A673 (cell line): ENCODE data around the gene FAM234B. TPM values are rescaled to one million over a fixed set of nuclear protein-coding genes. Genes with fewer than 3 reads are reported as not detected.

Experiments used
- BruUV-seq: library from RNA; stranded (reverse); fragments of 400-500 nt; replicated peaks from 2 replicates; lab custom pipeline; 2021; lab: Mats Ljungman, UMichigan
- CTCF ChIA-PET: fragments of 300-600 bp; sonication (Branson Sonifier 250); formaldehyde crosslinking; loops from one replicate; lab custom pipeline; 2022; ENCODE audit warnings: antibody characterized with exemption; lab: Charles Lee
- POLR2A ChIA-PET: fragments of 300-600 bp; sonication (Branson Sonifier 250); formaldehyde crosslinking; loops from one replicate; lab custom pipeline; 2022; ENCODE audit warnings: antibody characterized with exemption; ENCODE audit not compliant: low non-redundant PET; lab: Charles Lee
- DNase-seq: peaks from one replicate; pipeline ENCODE4 v3.0.0-alpha.2; 2015; ENCODE audit warnings: low spot score
- H3K27ac ChIP-seq: fragments of 200-600 bp; sonication (generic); 2 replicates; pipeline ENCODE4 v1.5.1; 2016; ENCODE audit warnings: mixed run types, low read depth, mild to moderate bottlenecking, mixed read lengths, antibody characterized with exemption, low read length; ENCODE audit not compliant: poor library complexity, severe bottlenecking
- H3K27me3 ChIP-seq: fragments of 200-600 bp; sonication (generic); replicated peaks from 2 replicates; pipeline ENCODE4 v1.6.1; 2017; ENCODE audit warnings: mixed run types, low read depth, mild to moderate bottlenecking, mixed read lengths, antibody characterized with exemption, low read length; ENCODE audit not compliant: insufficient read depth, poor library complexity
- H3K36me3 ChIP-seq: fragments of 200-600 bp; sonication (generic); 2 replicates; pipeline ENCODE4 v1.6.1; 2016; ENCODE audit warnings: mixed run types, mild to moderate bottlenecking, mixed read lengths, antibody characterized with exemption, low read length; ENCODE audit not compliant: insufficient read depth, poor library complexity, severe bottlenecking
- H3K4me1 ChIP-seq: fragments of 200-600 bp; sonication (generic); 2 replicates; pipeline ENCODE4 v1.6.1; 2017; ENCODE audit warnings: mixed run types, mild to moderate bottlenecking, mixed read lengths, antibody characterized with exemption, low read length; ENCODE audit not compliant: insufficient read depth, poor library complexity, severe bottlenecking
- H3K4me3 ChIP-seq: fragments of 200-600 bp; sonication (generic); 2 replicates; pipeline ENCODE4 v1.5.1; 2016; ENCODE audit warnings: low read depth, mixed run types, mild to moderate bottlenecking, mixed read lengths, low read length; ENCODE audit not compliant: poor library complexity, severe bottlenecking
- H3K9me3 ChIP-seq: fragments of 200-600 bp; sonication (generic); 2 replicates; pipeline ENCODE4 v1.6.1; 2016; ENCODE audit warnings: mixed run types, low read depth, mild to moderate bottlenecking, mixed read lengths, antibody characterized with exemption, low read length; ENCODE audit not compliant: poor library complexity, severe bottlenecking
- CTCF ChIP-seq: fragments of 300-800, 200-600 bp; sonication (generic); conservative IDR thresholded peaks from 2 replicates; pipeline ENCODE4 v1.5.1; 2017; ENCODE audit warnings: low read depth, mild to moderate bottlenecking, antibody characterized with exemption, low read length, moderate library complexity, mixed read lengths
- EZH2 ChIP-seq: fragments of 200-600 bp; sonication (generic); IDR thresholded peaks from 2 replicates; pipeline ENCODE4 v1.6.1; 2017; ENCODE audit warnings: borderline replicate concordance, low read depth, mild to moderate bottlenecking, mixed read lengths, antibody characterized with exemption, low read length; ENCODE audit not compliant: poor library complexity, severe bottlenecking
- intact Hi-C: fragments of 100-400 bp; cut with micrococcal nuclease; formaldehyde crosslinking; loops from one replicate; pipeline ENCODE4 v1.10.0; 2022; ENCODE audit not compliant: unreplicated experiment
- total RNA-seq: library from RNA; stranded (reverse); gene quantifications from 2 replicates; pipeline ENCODE4 v1.2.3, GENCODE V29; 2021

The FAM234B gene
- total RNA-seq, 1 experiment from 2014 or later = 11.8 TPM

GRCh38 chr12:12996209-12996608 is 48.0 kb upstream of the FAM234B start:
- Histone ChIP-seq H3K9me3 (no peaks in the 10 kb centered on the region), H3K27me3 (no peaks in the 10 kb centered on the region), H3K27ac (no peak overlapping the region), H3K4me1 (peaks cover 21% of the 10 kb centered on the region), H3K36me3 (no peaks in the 10 kb centered on the region), H3K4me3 (no peak overlapping the region)
- intact Hi-C loops = no loop called here
- TF ChIP-seq CTCF (no peak), EZH2 (no peak)
- no TSS peak for BruUV-seq
- ChIA-PET POLR2A (no interaction called here), CTCF (no interaction called here)
- no peak for DNase-seq

- BruUV-seq = no TSS peak
- no peak for DNase-seq
- no peak for TF ChIP-seq EZH2
- no peak for TF ChIP-seq CTCF
- H3K36me3 ChIP-seq = no peaks in the 10 kb centered on the region
- H3K4me3 ChIP-seq = no peak overlapping the region
- no peaks in the 10 kb centered on the region for H3K9me3 ChIP-seq
- peaks cover 12% of the 10 kb centered on the region for H3K4me1 ChIP-seq
- H3K27me3 ChIP-seq = no peaks in the 10 kb centered on the region
- intact Hi-C loops = no loop called here
- CTCF ChIA-PET = no interaction called here
- POLR2A ChIA-PET = no interaction called here
- H3K27ac ChIP-seq = no peak overlapping the region
Measured at GRCh38 chr12:12997156-12997555, 47.0 kb upstream of the FAM234B start.

GRCh38 chr12:12997734-12998133 is 46.4 kb upstream of the FAM234B start:
- Histone ChIP-seq H3K4me3 (no peak overlapping the region), H3K4me1 (peaks cover 6% of the 10 kb centered on the region), H3K36me3 (no peaks in the 10 kb centered on the region), H3K9me3 (no peaks in the 10 kb centered on the region), H3K27ac (no peak overlapping the region), H3K27me3 (no peaks in the 10 kb centered on the region)
- ChIA-PET CTCF (no interaction called here), POLR2A (no interaction called here)
- TF ChIP-seq EZH2 = no peak
- no peak for TF ChIP-seq CTCF
- no peak for DNase-seq
- no TSS peak for BruUV-seq
- intact Hi-C loops = no loop called here
